Midbrain (tissue), 1 donor: ENCODE data around the gene OR2AP1.
A peak's percentile ranks its signal among the peaks of the same experiment; 100 is the strongest.
"Not testable (repeated sequence)": the region's sequence is repeated elsewhere in the genome, so short reads cannot be mapped to it uniquely, and the experiment has no call there.

Experiments used
- DNase-seq: peaks from one replicate; lab custom pipeline; 2025; lab: John Stamatoyannopoulos, UW

The OR2AP1 gene

DNA sequence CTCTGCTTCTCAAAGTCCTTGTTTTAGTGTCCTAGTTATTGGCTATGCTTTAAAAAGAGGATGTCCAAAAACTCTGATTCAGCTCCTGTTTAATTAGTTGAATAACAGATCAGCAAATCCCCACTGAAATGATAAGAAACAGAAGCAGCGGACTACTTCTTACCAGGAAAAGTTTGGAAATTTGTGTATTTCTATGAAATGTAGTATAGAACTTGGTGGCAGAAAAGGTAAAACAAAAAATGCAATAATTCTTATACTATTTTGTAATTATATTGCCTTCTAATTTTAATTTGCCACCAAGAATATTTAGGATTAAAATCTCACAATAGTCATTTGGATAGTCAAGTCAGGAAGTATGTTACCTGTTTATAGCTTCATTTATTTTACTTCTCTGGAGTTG is at the start of gene OR2AP1:
Gene OR2AP1 (plus strand): TSS at position 301 of the 400 bp plus-strand sequence. CDS start 1,947 bp downstream, outside the sequence.
- DNase-seq = no peak

- DNase-seq = not testable (repeated sequence)
Observed at GRCh38 chr12:55548235-55548634, 24.0 kb upstream of the OR2AP1 start.

- no peak for DNase-seq
Observed at GRCh38 chr12:55548756-55549155, 23.5 kb upstream of the OR2AP1 start.

- DNase-seq = no peak
Observed at GRCh38 chr12:55549302-55549701, 23.0 kb upstream of the OR2AP1 start, which contains the start of gene OR6C4. Gene OR6C4, plus strand, starts transcription at chr12:55549602. Its CDS starts 1,625 bp downstream, at chr12:55551227.

GRCh38 chr12:55554296-55554695 is 18.0 kb upstream of the OR2AP1 start:
- DNase-seq = no peak

DNA sequence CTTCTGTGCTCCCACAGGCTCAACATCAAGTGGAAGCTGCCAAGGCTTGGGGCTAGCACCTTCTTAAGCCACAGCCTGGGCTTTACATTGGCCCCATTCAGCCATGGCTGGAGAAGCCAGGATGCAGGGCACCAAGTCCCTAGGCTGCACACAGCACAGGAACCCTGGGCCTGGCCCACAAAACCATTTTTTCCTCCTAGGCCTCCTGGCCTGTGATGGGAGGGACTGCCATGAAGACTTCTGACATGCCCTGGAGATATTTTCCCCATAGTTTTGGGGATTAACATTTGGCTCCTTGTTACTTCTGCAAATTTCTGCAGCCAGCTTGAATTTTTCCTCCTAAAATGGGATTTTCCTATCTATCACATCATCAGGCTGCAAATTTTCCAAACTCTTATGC is 2.2 kb upstream of the OR2AP1 start:
- DNase-seq = not testable (repeated sequence)

DNA sequence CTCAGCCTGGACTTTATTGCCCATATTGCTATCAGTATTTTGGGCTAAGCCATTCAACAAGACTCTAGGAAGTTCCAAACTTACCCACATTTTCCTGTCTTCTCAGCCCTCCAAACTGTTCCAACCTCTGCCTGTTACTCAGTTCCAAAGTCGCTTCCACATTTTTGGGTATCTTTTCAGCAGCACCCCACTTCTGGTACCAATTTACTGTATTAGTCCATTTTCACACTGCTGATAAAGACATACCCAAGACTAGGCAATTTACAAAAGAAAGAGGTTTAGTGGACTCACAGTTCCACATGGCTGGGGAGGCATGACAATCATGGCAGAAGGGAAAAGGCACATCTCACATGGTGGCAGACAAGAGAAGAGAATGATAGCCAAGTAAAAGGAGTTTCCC is 1.6 kb upstream of the OR2AP1 start:
- not testable (repeated sequence) for DNase-seq

DNA sequence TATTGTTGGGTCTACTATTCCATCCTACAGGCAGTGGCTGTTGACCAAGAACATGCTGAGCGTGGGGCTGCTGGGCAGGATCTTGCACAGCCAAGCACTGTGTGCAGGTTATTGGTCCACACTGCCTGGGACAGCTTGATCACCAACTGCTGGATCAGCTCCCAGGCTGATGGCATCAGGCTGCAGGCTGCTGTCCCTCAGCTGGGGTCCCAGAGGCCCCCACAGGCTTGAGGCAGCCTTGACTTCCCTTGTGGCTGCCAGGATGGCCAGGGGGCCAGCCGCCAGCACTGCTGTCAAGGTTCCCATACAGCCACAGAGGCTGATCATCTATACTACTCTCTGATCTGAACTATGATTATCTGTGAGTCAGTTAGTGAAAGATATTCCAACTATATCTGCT is 9.8 kb downstream of the OR2AP1 start:
- no peak for DNase-seq

GRCh38 chr12:55585817-55586216 is 13.5 kb downstream of the OR2AP1 start:
- no peak for DNase-seq

- not testable (repeated sequence) for DNase-seq
Observed at GRCh38 chr12:55590152-55590551, 17.9 kb downstream of the OR2AP1 start.

GRCh38 chr12:55607821-55608594 is 35.7 kb downstream of the OR2AP1 start:
- DNase-seq = no peak

- DNase-seq = no peak
Observed at GRCh38 chr12:55610598-55610997, 38.3 kb downstream of the OR2AP1 start.

- no peak for DNase-seq
Observed at GRCh38 chr12:55612646-55613045, 40.4 kb downstream of the OR2AP1 start.

DNA sequence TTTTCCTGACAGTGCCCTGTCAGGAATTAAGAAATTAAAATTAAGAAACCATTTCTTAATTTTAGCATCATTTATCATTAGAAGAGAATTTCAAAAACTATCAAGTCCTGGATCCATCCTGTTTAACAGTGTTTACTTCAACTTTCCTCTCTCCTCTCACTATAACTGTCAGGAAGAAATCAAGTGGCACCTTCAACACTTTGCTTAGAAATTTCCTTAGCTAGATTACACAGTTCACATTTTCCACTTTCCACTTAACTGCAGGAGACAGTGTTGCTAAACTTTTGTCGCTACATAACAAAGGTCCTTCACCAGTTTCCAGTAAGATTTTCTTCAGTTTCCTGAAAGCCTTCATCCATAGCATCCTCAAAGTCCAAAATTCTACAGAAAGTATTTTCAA is 42.5 kb downstream of the OR2AP1 start:
- DNase-seq = no peak

DNA sequence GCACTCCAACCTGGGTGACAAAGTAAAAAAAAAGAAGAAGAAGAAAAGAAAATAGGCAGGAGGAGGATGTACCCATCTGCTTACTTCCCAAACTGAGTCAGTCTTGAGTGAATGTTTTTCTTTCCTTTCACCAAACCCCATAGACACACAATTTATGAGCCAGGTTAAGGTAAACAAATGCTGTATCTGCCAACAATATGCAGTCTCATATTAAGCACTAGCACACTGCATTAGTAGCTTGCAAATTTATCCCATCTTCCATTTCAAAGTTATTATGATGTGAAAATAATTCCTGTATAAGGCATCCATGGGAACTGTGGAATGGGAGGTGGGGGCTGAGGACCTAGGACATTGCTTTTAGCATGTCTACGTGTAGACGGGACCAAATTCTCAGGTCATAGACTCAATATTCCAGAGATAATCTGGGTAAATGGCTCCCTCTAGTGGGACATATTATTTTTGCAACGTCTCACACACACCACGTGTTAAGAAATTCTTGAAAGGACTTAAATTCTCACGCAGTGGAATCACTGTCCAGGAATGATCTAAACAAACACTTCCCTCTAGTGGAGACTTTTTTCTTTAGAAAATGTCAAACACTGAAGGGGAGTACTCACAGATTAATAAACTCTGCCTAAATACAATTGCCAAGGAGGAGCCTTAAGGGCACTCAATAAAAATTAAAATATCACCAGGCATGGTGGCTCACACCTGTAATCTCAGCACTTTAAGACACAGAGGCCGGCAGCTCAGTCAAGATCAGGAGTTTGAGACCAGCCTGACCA is 47.3 kb downstream of the OR2AP1 start:
- DNase-seq = peak; percentile 79

GRCh38 chr12:55624056-55624455 is 51.8 kb downstream of the OR2AP1 start:
- DNase-seq = no peak
